GM19351 (cell line): ENCODE results near the gene IGLL1.
"Not testable (repeated sequence)": the region's sequence is repeated elsewhere in the genome, so short reads cannot be mapped to it uniquely, and the experiment has no call there.

Source experiments
- ATAC-seq: cut with Tn5 transposase; IDR thresholded peaks from one replicate; pipeline ENCODE4 v1.9.1; 2021; ENCODE audit warnings: mild to moderate bottlenecking, moderate library complexity; ENCODE audit not compliant: unreplicated experiment

IGLL1 gene

GRCh38 chr22:23579870-23580575, at the start of gene IGLL1:
Gene IGLL1 (minus strand): TSS chr22:23580290. CDS start chr22:23580190, 100 bp downstream.
- no peak for ATAC-seq

- ATAC-seq: not testable (repeated sequence)
Measured at GRCh38 chr22:23628056-23628743, 48.1 kb upstream of the IGLL1 start.

GRCh38 chr22:23627401-23628055, 47.4 kb upstream of the IGLL1 start:
- not testable (repeated sequence) for ATAC-seq

- ATAC-seq: no peak
Measured at GRCh38 chr22:23626286-23626975, 46.3 kb upstream of the IGLL1 start.

- ATAC-seq: no peak
Measured at GRCh38 chr22:23622634-23623033, 42.5 kb upstream of the IGLL1 start.

GRCh38 chr22:23621916-23622315, 41.8 kb upstream of the IGLL1 start:
- not testable (repeated sequence) for ATAC-seq

GRCh38 chr22:23621082-23621780, 41.1 kb upstream of the IGLL1 start:
- ATAC-seq: no peak

GRCh38 chr22:23613193-23613972, 33.3 kb upstream of the IGLL1 start:
- ATAC-seq: no peak

GRCh38 chr22:23609983-23610781, 30.1 kb upstream of the IGLL1 start:
- no peak for ATAC-seq

- ATAC-seq: no peak
Measured at GRCh38 chr22:23608583-23608982, 28.5 kb upstream of the IGLL1 start.

- ATAC-seq: no peak
Measured at GRCh38 chr22:23606204-23607131, 26.4 kb upstream of the IGLL1 start.

GRCh38 chr22:23604939-23605712, 25.0 kb upstream of the IGLL1 start:
- ATAC-seq: no peak

- ATAC-seq: no peak
Measured at GRCh38 chr22:23603266-23603665, 23.2 kb upstream of the IGLL1 start.

- no peak for ATAC-seq
Measured at GRCh38 chr22:23598805-23599518, 18.9 kb upstream of the IGLL1 start.

- not testable (repeated sequence) for ATAC-seq
Measured at GRCh38 chr22:23597576-23598268, 17.6 kb upstream of the IGLL1 start.

- not testable (repeated sequence) for ATAC-seq
Measured at GRCh38 chr22:23595904-23596303, 15.8 kb upstream of the IGLL1 start.
